Panc1 (cell line): Measurements from ENCODE around the gene ZBTB47. TPM values are rescaled to one million over a fixed set of nuclear protein-coding genes. Genes with fewer than 3 reads are reported as not detected.

Source experiments
- ATAC-seq: fragments of 200-7000 bp; cut with Tn5 transposase; 2 replicates; pipeline ENCODE4 v1.9.1; 2020; ENCODE audit warnings: mild to moderate bottlenecking, moderate library complexity
- BruUV-seq: library from RNA; stranded (reverse); fragments of 400-500 nt; replicated peaks from 2 replicates; lab custom pipeline; 2021; lab: Mats Ljungman, UMichigan
- CTCF ChIA-PET: fragments of 300-600 bp; sonication (Branson Sonifier 250); formaldehyde crosslinking; loops from one replicate; lab custom pipeline; 2022; ENCODE audit warnings: antibody characterized with exemption; lab: Charles Lee
- POLR2A ChIA-PET: fragments of 300-600 bp; sonication (Branson Sonifier 250); formaldehyde crosslinking; loops from one replicate; lab custom pipeline; 2022; ENCODE audit warnings: antibody characterized with exemption; lab: Charles Lee
- DNase-seq: peaks from one replicate; pipeline ENCODE4 v3.0.0-alpha.2; 2010; ENCODE audit warnings: low read depth, low spot score
- H3K27ac ChIP-seq: 2 replicates; pipeline ENCODE4 v1.5.1; 2011; ENCODE audit warnings: mild to moderate bottlenecking, low read length, inconsistent platforms
- H3K27me3 ChIP-seq: fragments of 200-500 bp; sonication (Bioruptor generic); 2 replicates; pipeline ENCODE4 v1.6.0; 2014; ENCODE audit warnings: low read length, inconsistent platforms; ENCODE audit not compliant: control insufficient read depth, insufficient read depth
- H3K36me3 ChIP-seq: fragments of 200-500 bp; sonication (Bioruptor generic); 2 replicates; pipeline ENCODE4 v1.5.1; 2014; ENCODE audit warnings: inconsistent platforms, mild to moderate bottlenecking, low read length, moderate library complexity; ENCODE audit not compliant: control insufficient read depth, insufficient read depth
- H3K4me1 ChIP-seq: 2 replicates; pipeline ENCODE4 v1.5.1; 2011; ENCODE audit warnings: inconsistent platforms, mild to moderate bottlenecking, low read length, moderate library complexity; ENCODE audit not compliant: control insufficient read depth, insufficient read depth
- H3K4me3 ChIP-seq, 2 experiments: 2 replicates each; pipeline ENCODE4 v1.5.1; 2011 to 2012; ENCODE audit warnings: low read depth in 2 of 2, low read length in 2 of 2, mild to moderate bottlenecking in 2 of 2, inconsistent platforms in 1 of 2, moderate library complexity in 1 of 2
- H3K9me3 ChIP-seq: fragments of 200-500 bp; sonication (Bioruptor generic); 2 replicates; pipeline ENCODE4 v1.5.1; 2014; ENCODE audit warnings: low read depth, mild to moderate bottlenecking, inconsistent platforms, low read length, moderate library complexity; ENCODE audit not compliant: control insufficient read depth, insufficient read depth
- POLR2AphosphoS5 ChIP-seq: IDR thresholded peaks from 2 replicates; pipeline ENCODE4 v1.6.1; 2012; ENCODE audit warnings: mild to moderate bottlenecking, low read depth, low read length, moderate library complexity
- SIN3A ChIP-seq: IDR thresholded peaks from 2 replicates; pipeline ENCODE4 v1.6.1; 2012; ENCODE audit warnings: low read depth, mild to moderate bottlenecking, low read length, moderate library complexity, borderline replicate concordance; ENCODE audit not compliant: insufficient read depth
- TCF7L2 ChIP-seq: IDR thresholded peaks from 2 replicates; pipeline ENCODE4 v1.6.1; 2011; ENCODE audit warnings: mild to moderate bottlenecking, low read depth, low read length, inconsistent platforms
- in situ Hi-C: cut with HindIII; loops from 2 replicates; pipeline ENCODE4 v1.10.0; 2016; ENCODE audit warnings: low sequenced_read_pairs, low pct_unique_long_range_greater_than_20kb
- intact Hi-C: fragments of 100-400 bp; cut with micrococcal nuclease; formaldehyde crosslinking; loops from one replicate; pipeline ENCODE4 v1.10.0; 2022; ENCODE audit not compliant: unreplicated experiment
- total RNA-seq: library from RNA; stranded (reverse); gene quantifications from one replicate; pipeline ENCODE4 v1.2.1, GENCODE V29; 2021; ENCODE audit not compliant: unreplicated experiment
- TF ChIP-seq, protein P1 (sequence below): fragments of 450-650 bp; IDR thresholded peaks from 2 replicates; pipeline ENCODE4 v1.5.1; 2017; ENCODE audit warnings: mild to moderate bottlenecking
- TF ChIP-seq, protein P2 (sequence below), 2 experiments: IDR thresholded peaks; 2 replicates each; pipeline ENCODE4 v1.6.1; 2011 to 2012; ENCODE audit warnings: low read depth in 2 of 2, control low read depth in 1 of 2, low read length in 1 of 2, mild to moderate bottlenecking in 1 of 2, moderate library complexity in 1 of 2; ENCODE audit not compliant: insufficient read depth in 1 of 2

The ZBTB47 gene
- total RNA-seq, 1 experiment from 2014 or later: 3.6 TPM

DNA sequence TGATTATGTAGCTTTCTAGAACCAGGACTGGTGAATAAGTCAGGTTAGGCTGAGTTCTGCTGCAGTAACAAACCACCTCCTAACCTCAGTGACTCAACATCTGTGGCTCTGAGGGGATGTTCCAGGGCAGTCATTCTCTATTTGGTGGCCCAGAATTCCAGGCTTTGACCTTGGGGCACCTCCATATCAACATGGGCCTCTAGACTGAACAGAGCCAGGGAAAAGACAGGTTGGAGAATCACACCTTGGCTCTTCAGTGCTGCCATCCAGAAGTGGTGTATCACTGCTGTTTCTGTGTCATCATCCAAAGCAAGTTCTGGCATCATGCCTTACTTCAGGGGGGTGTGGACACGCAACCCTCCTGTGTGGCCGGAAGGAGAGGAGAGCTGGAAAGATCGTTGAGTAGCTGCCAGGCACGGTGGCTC lies 15.3 kb downstream of the ZBTB47 start:
- in situ Hi-C loops (no loop called here), intact Hi-C loops (no loop called here)
- DNase-seq (no peak), ATAC-seq (no peak)
- H3K4me3 ChIP-seq: no peak overlapping the region
- H3K27me3 ChIP-seq: no peaks in the 10 kb centered on the region
- H3K4me1 ChIP-seq: no peaks in the 10 kb centered on the region
- CTCF ChIA-PET: no interaction called here
- H3K36me3 ChIP-seq: no peaks in the 10 kb centered on the region
- TF ChIP-seq, protein P1, sequence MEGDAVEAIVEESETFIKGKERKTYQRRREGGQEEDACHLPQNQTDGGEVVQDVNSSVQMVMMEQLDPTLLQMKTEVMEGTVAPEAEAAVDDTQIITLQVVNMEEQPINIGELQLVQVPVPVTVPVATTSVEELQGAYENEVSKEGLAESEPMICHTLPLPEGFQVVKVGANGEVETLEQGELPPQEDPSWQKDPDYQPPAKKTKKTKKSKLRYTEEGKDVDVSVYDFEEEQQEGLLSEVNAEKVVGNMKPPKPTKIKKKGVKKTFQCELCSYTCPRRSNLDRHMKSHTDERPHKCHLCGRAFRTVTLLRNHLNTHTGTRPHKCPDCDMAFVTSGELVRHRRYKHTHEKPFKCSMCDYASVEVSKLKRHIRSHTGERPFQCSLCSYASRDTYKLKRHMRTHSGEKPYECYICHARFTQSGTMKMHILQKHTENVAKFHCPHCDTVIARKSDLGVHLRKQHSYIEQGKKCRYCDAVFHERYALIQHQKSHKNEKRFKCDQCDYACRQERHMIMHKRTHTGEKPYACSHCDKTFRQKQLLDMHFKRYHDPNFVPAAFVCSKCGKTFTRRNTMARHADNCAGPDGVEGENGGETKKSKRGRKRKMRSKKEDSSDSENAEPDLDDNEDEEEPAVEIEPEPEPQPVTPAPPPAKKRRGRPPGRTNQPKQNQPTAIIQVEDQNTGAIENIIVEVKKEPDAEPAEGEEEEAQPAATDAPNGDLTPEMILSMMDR: no peak
- TF ChIP-seq, protein P2, sequence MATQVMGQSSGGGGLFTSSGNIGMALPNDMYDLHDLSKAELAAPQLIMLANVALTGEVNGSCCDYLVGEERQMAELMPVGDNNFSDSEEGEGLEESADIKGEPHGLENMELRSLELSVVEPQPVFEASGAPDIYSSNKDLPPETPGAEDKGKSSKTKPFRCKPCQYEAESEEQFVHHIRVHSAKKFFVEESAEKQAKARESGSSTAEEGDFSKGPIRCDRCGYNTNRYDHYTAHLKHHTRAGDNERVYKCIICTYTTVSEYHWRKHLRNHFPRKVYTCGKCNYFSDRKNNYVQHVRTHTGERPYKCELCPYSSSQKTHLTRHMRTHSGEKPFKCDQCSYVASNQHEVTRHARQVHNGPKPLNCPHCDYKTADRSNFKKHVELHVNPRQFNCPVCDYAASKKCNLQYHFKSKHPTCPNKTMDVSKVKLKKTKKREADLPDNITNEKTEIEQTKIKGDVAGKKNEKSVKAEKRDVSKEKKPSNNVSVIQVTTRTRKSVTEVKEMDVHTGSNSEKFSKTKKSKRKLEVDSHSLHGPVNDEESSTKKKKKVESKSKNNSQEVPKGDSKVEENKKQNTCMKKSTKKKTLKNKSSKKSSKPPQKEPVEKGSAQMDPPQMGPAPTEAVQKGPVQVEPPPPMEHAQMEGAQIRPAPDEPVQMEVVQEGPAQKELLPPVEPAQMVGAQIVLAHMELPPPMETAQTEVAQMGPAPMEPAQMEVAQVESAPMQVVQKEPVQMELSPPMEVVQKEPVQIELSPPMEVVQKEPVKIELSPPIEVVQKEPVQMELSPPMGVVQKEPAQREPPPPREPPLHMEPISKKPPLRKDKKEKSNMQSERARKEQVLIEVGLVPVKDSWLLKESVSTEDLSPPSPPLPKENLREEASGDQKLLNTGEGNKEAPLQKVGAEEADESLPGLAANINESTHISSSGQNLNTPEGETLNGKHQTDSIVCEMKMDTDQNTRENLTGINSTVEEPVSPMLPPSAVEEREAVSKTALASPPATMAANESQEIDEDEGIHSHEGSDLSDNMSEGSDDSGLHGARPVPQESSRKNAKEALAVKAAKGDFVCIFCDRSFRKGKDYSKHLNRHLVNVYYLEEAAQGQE (IDR thresholded peaks at IDR 0.05; ENCODE audit: insufficient read depth in 1 of 2, low read depth in 2 of 2, low read length in 1 of 2): no peak
- TF ChIP-seq SIN3A (no peak), POLR2AphosphoS5 (no peak), TCF7L2 (no peak)
- H3K27ac ChIP-seq: no peak overlapping the region
- no peaks in the 10 kb centered on the region for H3K9me3 ChIP-seq
- POLR2A ChIA-PET: no interaction called here
- BruUV-seq: no TSS peak

- H3K27me3 ChIP-seq: no peaks in the 10 kb centered on the region
- TF ChIP-seq TCF7L2 (no peak), POLR2AphosphoS5 (no peak), SIN3A (no peak)
- TF ChIP-seq, protein P1: no peak
- TF ChIP-seq, protein P2 (IDR thresholded peaks at IDR 0.05; ENCODE audit: insufficient read depth in 1 of 2, low read depth in 2 of 2, low read length in 1 of 2): no peak
- DNase-seq (no peak), ATAC-seq (no peak)
- H3K4me1 ChIP-seq: no peaks in the 10 kb centered on the region
- POLR2A ChIA-PET: no interaction called here
- no peaks in the 10 kb centered on the region for H3K9me3 ChIP-seq
- in situ Hi-C loops (no loop called here), intact Hi-C loops (no loop called here)
- H3K4me3 ChIP-seq: no peak overlapping the region
- BruUV-seq: no TSS peak
- no peaks in the 10 kb centered on the region for H3K36me3 ChIP-seq
- CTCF ChIA-PET: no interaction called here
- no peak overlapping the region for H3K27ac ChIP-seq
Observed at GRCh38 chr3:42670051-42670576, 16.6 kb downstream of the ZBTB47 start.
